ENCODE results near the gene SPDL1.

Gene SPDL1

GRCh38 chr5:169637549-169638121 is 54.1 kb downstream of the SPDL1 start:
- no peak for TF ChIP-seq FOXP2 (optimal IDR thresholded peaks at IDR 0.05; ENCODE audit: borderline replicate concordance, extremely low read depth, extremely low read length, insufficient read depth)
- no peak for TF ChIP-seq TAF1 (IDR thresholded peaks at IDR 0.05; ENCODE audit: borderline replicate concordance, insufficient read depth, low read length)
- TF ChIP-seq POLR2AphosphoS5 (IDR thresholded peaks at IDR 0.05; ENCODE audit: low read depth, low read length) = no peak
- TF ChIP-seq SIN3A (IDR thresholded peaks at IDR 0.05; ENCODE audit: borderline replicate concordance, insufficient read depth, low read length) = no peak
- no peak for TF ChIP-seq REST (IDR thresholded peaks at IDR 0.05; ENCODE audit: insufficient read depth in 1 of 2, low read depth in 2 of 2, low read length in 2 of 2)

DNA sequence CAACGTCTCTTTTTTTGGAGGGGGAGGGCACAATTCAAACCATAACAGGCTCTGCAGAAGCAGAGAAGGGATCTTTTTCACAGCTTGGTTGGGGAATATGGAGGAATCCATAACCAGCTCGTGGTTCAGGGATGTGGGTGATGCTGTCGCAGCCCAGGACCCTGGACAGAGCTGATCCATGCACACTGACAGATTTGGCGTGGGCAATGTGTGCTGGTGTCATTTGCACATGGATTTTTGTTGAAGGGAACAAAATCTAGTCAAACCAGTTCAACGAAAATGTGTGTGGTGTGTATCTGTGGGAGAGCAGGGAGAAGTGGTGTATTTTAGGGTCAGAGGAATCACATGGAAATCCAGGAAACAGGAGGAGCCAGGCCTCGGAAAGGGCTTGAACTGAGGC is 57.7 kb downstream of the SPDL1 start:
- TF ChIP-seq POLR2AphosphoS5 (IDR thresholded peaks at IDR 0.05; ENCODE audit: low read depth, low read length) (no peak), REST (IDR thresholded peaks at IDR 0.05; ENCODE audit: insufficient read depth in 1 of 2, low read depth in 2 of 2, low read length in 2 of 2) (peak; percentile 90 to 94), SIN3A (IDR thresholded peaks at IDR 0.05; ENCODE audit: borderline replicate concordance, insufficient read depth, low read length) (no peak), TAF1 (IDR thresholded peaks at IDR 0.05; ENCODE audit: borderline replicate concordance, insufficient read depth, low read length) (no peak)

DNA sequence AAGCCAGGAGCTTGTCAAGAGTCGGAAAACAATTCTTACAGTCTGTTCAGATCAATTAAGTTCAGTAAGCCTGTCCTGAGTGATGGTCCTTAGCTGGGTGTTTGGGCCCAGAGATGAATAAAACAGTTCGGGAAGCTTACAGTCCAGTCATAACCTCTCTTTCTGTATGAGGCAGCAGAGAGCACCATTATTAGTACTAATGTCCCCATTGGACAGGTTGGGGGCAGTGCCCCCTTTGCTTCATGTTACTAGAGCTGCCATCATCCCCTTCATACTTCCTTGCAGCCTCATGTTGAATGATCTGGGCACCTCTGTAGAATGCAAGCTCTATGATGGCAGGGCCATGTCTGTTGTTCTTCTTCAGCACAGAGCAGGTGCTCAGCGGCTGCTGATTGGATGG is 63.3 kb downstream of the SPDL1 start:
- TF ChIP-seq SIN3A (IDR thresholded peaks at IDR 0.05; ENCODE audit: borderline replicate concordance, insufficient read depth, low read length) (no peak), TAF1 (IDR thresholded peaks at IDR 0.05; ENCODE audit: borderline replicate concordance, insufficient read depth, low read length) (no peak), POLR2AphosphoS5 (IDR thresholded peaks at IDR 0.05; ENCODE audit: low read depth, low read length) (no peak), REST (IDR thresholded peaks at IDR 0.05; ENCODE audit: insufficient read depth in 1 of 2, low read depth in 2 of 2, low read length in 2 of 2) (no peak), FOXP2 (optimal IDR thresholded peaks at IDR 0.05; ENCODE audit: borderline replicate concordance, extremely low read depth, extremely low read length, insufficient read depth) (no peak)

DNA sequence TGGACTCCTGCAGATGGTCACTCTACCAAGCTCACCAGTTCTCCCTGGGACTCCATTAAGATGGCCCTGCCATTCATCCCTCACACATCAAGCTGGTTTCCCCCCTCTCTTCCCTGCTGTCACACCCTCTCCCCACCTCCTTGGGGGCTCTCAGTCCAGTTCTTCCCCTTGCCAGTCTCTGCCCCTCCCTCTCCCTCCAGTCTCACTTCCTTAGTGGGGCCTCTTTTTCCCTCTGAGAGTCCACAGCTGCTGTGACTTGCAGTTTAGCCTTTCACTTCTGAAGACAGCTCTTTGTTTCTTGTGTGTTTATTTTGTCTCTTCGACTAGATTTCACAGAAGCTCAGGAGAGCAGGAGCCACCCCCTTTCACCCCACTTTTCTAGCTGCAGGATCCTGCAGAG is 64.0 kb downstream of the SPDL1 start:
- TF ChIP-seq TAF1 (IDR thresholded peaks at IDR 0.05; ENCODE audit: borderline replicate concordance, insufficient read depth, low read length) = no peak
- no peak for TF ChIP-seq POLR2AphosphoS5 (IDR thresholded peaks at IDR 0.05; ENCODE audit: low read depth, low read length)
- TF ChIP-seq FOXP2 (optimal IDR thresholded peaks at IDR 0.05; ENCODE audit: borderline replicate concordance, extremely low read depth, extremely low read length, insufficient read depth) = no peak
- TF ChIP-seq REST (IDR thresholded peaks at IDR 0.05; ENCODE audit: insufficient read depth in 1 of 2, low read depth in 2 of 2, low read length in 2 of 2) = no peak
- no peak for TF ChIP-seq SIN3A (IDR thresholded peaks at IDR 0.05; ENCODE audit: borderline replicate concordance, insufficient read depth, low read length)
